ENCODE results near the gene KDM1B.

KDM1B gene

GRCh38 chr6:18265787-18266522, 110.7 kb downstream of the KDM1B start:
- DNase-seq = no peak

- no peak for DNase-seq
These were observed 111.3 kb downstream of the KDM1B start for GRCh38 chr6:18266523-18266912.

GRCh38 chr6:18268066-18268465, 112.8 kb downstream of the KDM1B start:
- DNase-seq = no peak

DNA sequence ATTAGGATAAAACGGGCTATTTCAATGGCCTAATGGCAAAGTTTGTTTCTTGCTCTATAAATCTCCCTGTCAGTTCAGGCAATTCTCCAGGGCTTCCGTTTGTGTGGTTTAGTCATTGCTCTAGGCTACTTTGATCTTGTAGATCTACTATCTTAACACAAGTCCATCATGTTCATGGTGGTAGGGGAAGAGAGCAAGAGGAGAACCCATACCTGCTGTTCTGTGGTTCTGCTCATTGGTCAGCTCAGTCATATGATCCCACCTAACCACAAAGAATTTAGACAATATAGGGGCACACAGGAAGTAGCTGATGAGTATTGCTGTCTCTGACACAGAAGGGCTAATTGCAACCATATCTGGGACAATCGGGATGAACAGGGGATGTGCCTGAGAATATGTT, 114.0 kb downstream of the KDM1B start:
- no peak for DNase-seq

- no peak for DNase-seq
These were observed 114.5 kb downstream of the KDM1B start for GRCh38 chr6:18269717-18270116.

DNA sequence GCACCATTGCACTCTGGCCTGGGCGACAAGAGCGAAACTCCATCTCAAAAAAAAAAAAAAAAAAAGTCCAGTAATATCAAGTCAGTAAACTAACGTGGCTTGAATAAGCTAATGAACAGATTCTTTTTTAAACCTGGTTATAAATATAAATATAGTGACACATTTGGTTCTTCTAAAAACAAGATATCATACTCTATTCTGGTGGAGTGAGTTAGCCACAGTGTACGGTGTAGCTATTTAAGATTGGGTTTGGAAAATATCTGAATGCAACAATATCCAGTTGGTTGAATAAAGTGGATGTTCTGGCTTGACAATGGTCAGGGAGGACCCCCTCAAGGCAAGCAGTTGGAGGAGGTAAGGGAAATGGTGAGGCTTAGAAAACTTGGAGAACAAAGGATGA, 115.0 kb downstream of the KDM1B start:
- no peak for DNase-seq
